ENCODE measurements around the gene CAB39. TPM values are rescaled to one million over a fixed set of nuclear protein-coding genes. Genes with fewer than 3 reads are reported as not detected.
"Not testable (repeated sequence)": the region's sequence is repeated elsewhere in the genome, so short reads cannot be mapped to it uniquely, and the experiment has no call there.

Gene CAB39
- polyA plus RNA-seq, 1 of the 3 experiments (the other 2 are of a cell fraction): 15.7 TPM

DNA sequence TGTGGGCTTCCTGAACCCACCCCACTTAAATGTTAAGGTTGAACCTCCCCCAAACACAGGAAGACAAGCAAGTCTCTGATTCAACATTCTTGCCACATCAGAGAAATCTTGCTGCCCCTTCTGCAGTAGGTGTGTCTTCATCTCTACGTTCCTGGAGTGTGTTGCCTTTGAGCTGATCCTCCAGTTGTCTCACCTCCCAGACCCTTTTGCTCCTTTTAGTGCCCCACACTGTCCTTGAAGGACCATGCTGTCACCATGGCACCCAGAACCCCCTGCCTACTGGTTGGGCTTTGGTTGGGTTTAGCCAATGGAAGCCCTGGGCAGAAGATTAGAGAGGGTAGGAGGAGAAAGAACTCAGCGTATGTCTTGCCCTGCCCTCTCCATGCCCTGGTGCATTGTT is 10.7 kb downstream of the CAB39 start:
- TF ChIP-seq SMC3 (IDR thresholded peaks at IDR 0.05; ENCODE audit: low read depth, low read length) (no peak), TCF12 (IDR thresholded peaks at IDR 0.05) (no peak), RXRA (IDR thresholded peaks at IDR 0.05; ENCODE audit: borderline replicate concordance, low read depth) (no peak), TAF1 (IDR thresholded peaks at IDR 0.05; ENCODE audit: borderline replicate concordance, low read depth, low read length) (no peak), EP300 (IDR thresholded peaks at IDR 0.05; ENCODE audit: borderline replicate concordance in 1 of 2, low read depth in 1 of 2, low read length in 1 of 2) (no peak)
- TF ChIP-seq, protein P1, sequence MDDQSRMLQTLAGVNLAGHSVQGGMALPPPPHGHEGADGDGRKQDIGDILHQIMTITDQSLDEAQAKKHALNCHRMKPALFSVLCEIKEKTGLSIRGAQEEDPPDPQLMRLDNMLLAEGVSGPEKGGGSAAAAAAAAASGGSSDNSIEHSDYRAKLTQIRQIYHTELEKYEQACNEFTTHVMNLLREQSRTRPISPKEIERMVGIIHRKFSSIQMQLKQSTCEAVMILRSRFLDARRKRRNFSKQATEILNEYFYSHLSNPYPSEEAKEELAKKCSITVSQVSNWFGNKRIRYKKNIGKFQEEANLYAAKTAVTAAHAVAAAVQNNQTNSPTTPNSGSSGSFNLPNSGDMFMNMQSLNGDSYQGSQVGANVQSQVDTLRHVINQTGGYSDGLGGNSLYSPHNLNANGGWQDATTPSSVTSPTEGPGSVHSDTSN (IDR thresholded peaks at IDR 0.05): no peak
- TF ChIP-seq, protein P2, sequence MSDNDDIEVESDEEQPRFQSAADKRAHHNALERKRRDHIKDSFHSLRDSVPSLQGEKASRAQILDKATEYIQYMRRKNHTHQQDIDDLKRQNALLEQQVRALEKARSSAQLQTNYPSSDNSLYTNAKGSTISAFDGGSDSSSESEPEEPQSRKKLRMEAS (IDR thresholded peaks at IDR 0.05; ENCODE audit: low read depth): no peak

GRCh38 chr2:230724957-230725356 is 12.3 kb downstream of the CAB39 start:
- CTCF ChIA-PET: interaction anchor here (0.9 kb wide), 1 partner anchor 9 kb away, joined by 3 read pairs; no protein-coding TSS in a partner anchor
- H3K79me2 ChIP-seq (ENCODE audit: insufficient read depth): peaks cover 85% of the 10 kb centered on the region
- H3K9me3 ChIP-seq; H3K27ac ChIP-seq (ENCODE audit: low read depth in 2 of 2, low read length in 1 of 2); H3K4me1 ChIP-seq (ENCODE audit: control insufficient read depth in 1 of 2, insufficient read depth in 2 of 2, low read depth in 1 of 2, low read length in 1 of 2); H3K9ac ChIP-seq; H3K4me2 ChIP-seq; H3F3A ChIP-seq (replicated peaks; ENCODE audit: insufficient read depth); H3K4me3 ChIP-seq (ENCODE audit: low read depth in 2 of 2, low read length in 1 of 2); H2AFZ ChIP-seq (ENCODE audit: low read depth); H3K27me3 ChIP-seq (ENCODE audit: insufficient read depth); POLR2A ChIA-PET; H3K9me2 ChIP-seq; DNase-seq: not testable (repeated sequence)
- peaks cover 32% of the 10 kb centered on the region for H4K20me1 ChIP-seq (ENCODE audit: insufficient read depth)
- H3K36me3 ChIP-seq (replicated peaks in 1 of 2; ENCODE audit: control insufficient read depth in 1 of 2, insufficient read depth in 2 of 2, low read length in 1 of 2): peaks cover 3 to 33% of the 10 kb centered on the region in 2 experiments
- 93% methylated on average over 9 of the region's 14 CpGs for WGBS (ENCODE audit: low lambda C conversion rate)

More for the DNA sequence above, 10.7 kb downstream of the CAB39 start:
- POLR2A ChIA-PET: no interaction called here
- Histone ChIP-seq H3K4me3 (ENCODE audit: low read depth in 2 of 2, low read length in 1 of 2) (no peak overlapping the region), H3K79me2 (ENCODE audit: insufficient read depth) (peaks cover 86% of the 10 kb centered on the region), H3K9ac (no peak overlapping the region), H3K9me2 (no peaks in the 10 kb centered on the region), H3F3A (replicated peaks; ENCODE audit: insufficient read depth) (peaks cover 3% of the 10 kb centered on the region), H3K4me1 (ENCODE audit: control insufficient read depth in 1 of 2, insufficient read depth in 2 of 2, low read depth in 1 of 2, low read length in 1 of 2) (no peaks in the 10 kb centered on the region), H3K4me2 (no peak overlapping the region), H3K36me3 (replicated peaks in 1 of 2; ENCODE audit: control insufficient read depth in 1 of 2, insufficient read depth in 2 of 2, low read length in 1 of 2) (peaks cover 3 to 33% of the 10 kb centered on the region in 2 experiments), H4K20me1 (ENCODE audit: insufficient read depth) (peaks cover 48% of the 10 kb centered on the region), H3K9me3 (no peaks in the 10 kb centered on the region), H3K27ac (ENCODE audit: low read depth in 2 of 2, low read length in 1 of 2) (no peak overlapping the region), H2AFZ (ENCODE audit: low read depth) (no peak overlapping the region), H3K27me3 (ENCODE audit: insufficient read depth) (no peaks in the 10 kb centered on the region)
- 96% methylated on average over 2 of the region's 2 CpGs for WGBS (ENCODE audit: low lambda C conversion rate)
- CTCF ChIA-PET: interaction anchor here (0.9 kb wide), 1 partner anchor 11 kb away, joined by 4 read pairs; the partner anchor contains the start of gene CAB39
- DNase-seq: no peak

DNA sequence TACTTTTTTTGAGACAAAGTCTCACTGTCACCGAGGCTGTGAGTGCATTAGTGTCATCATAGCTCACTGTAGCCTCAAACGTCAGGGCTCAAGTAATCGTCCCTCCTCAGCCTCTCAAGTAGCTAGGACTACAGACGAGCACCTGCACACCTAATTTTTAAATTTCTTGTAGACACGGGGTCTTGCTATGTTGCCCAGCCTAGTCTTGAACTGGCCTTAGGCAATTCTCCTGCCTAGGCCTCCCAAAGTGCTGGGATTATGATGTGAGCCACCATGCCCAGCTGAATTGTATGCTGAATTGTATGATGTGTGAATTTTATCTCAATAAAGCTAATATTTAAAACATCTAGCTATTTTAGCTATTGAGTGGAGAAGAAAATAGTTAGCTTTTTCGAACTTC is 18.9 kb downstream of the CAB39 start:
- WGBS (ENCODE audit: low lambda C conversion rate): 97% methylated on average over 6 of the region's 6 CpGs
- H2AFZ ChIP-seq (ENCODE audit: low read depth): no peak overlapping the region
- H3F3A ChIP-seq (replicated peaks; ENCODE audit: insufficient read depth): no peaks in the 10 kb centered on the region
- POLR2A ChIA-PET: no interaction called here
- no peaks in the 10 kb centered on the region for H3K9me3 ChIP-seq
- H3K9me2 ChIP-seq: no peaks in the 10 kb centered on the region
- H3K27ac ChIP-seq (ENCODE audit: low read depth in 2 of 2, low read length in 1 of 2): no peak overlapping the region
- H3K27me3 ChIP-seq (ENCODE audit: insufficient read depth): no peaks in the 10 kb centered on the region
- peaks cover 23% of the 10 kb centered on the region for H4K20me1 ChIP-seq (ENCODE audit: insufficient read depth)
- peaks cover 90% of the 10 kb centered on the region for H3K79me2 ChIP-seq (ENCODE audit: insufficient read depth)
- DNase-seq: no peak
- no peak overlapping the region for H3K4me3 ChIP-seq (ENCODE audit: low read depth in 2 of 2, low read length in 1 of 2)
- no peak overlapping the region for H3K9ac ChIP-seq
- no peaks in the 10 kb centered on the region for H3K4me1 ChIP-seq (ENCODE audit: control insufficient read depth in 1 of 2, insufficient read depth in 2 of 2, low read depth in 1 of 2, low read length in 1 of 2)
- H3K36me3 ChIP-seq (replicated peaks in 1 of 2; ENCODE audit: control insufficient read depth in 1 of 2, insufficient read depth in 2 of 2, low read length in 1 of 2): peaks cover 0 to 6% of the 10 kb centered on the region in 2 experiments
- CTCF ChIA-PET: interaction anchor here (0.9 to 2.2 kb wide), 2 partner anchors 19 to 67 kb away, joined by 3 to 8 read pairs; partner anchors contain the start of gene CAB39
- H3K4me2 ChIP-seq: no peak overlapping the region
- TF ChIP-seq FOSL2 (IDR thresholded peaks at IDR 0.05; ENCODE audit: borderline replicate concordance, low read depth) (no peak), TEAD4 (IDR thresholded peaks at IDR 0.05; ENCODE audit: borderline replicate concordance, insufficient read depth) (no peak), FOXJ3 (CRISPR knock-in tag; IDR thresholded peaks at IDR 0.05) (no peak), GATA2 (CRISPR knock-in tag; IDR thresholded peaks at IDR 0.05) (no peak), YY1 (IDR thresholded peaks at IDR 0.05; ENCODE audit: low read depth) (no peak), RAD21 (IDR thresholded peaks at IDR 0.05; ENCODE audit: low read length) (no peak)
- TF ChIP-seq, protein P3, sequence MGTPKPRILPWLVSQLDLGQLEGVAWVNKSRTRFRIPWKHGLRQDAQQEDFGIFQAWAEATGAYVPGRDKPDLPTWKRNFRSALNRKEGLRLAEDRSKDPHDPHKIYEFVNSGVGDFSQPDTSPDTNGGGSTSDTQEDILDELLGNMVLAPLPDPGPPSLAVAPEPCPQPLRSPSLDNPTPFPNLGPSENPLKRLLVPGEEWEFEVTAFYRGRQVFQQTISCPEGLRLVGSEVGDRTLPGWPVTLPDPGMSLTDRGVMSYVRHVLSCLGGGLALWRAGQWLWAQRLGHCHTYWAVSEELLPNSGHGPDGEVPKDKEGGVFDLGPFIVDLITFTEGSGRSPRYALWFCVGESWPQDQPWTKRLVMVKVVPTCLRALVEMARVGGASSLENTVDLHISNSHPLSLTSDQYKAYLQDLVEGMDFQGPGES (IDR thresholded peaks at IDR 0.05; ENCODE audit: low read depth, low read length): no peak
- TF ChIP-seq, protein P4, sequence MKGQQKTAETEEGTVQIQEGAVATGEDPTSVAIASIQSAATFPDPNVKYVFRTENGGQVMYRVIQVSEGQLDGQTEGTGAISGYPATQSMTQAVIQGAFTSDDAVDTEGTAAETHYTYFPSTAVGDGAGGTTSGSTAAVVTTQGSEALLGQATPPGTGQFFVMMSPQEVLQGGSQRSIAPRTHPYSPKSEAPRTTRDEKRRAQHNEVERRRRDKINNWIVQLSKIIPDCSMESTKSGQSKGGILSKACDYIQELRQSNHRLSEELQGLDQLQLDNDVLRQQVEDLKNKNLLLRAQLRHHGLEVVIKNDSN (IDR thresholded peaks at IDR 0.05; ENCODE audit: borderline replicate concordance, low read depth): no peak
- TF ChIP-seq, protein P1 (IDR thresholded peaks at IDR 0.05): no peak

Measured in SK-N-SH (cell line).